Endothelial cell of umbilical vein (primary cell): Measurements from ENCODE around the gene NKD2. TPM values are rescaled to one million over a fixed set of nuclear protein-coding genes. Genes with fewer than 3 reads are reported as not detected.

ENCODE experiments used
- BruUV-seq: library from RNA; stranded (reverse); fragments of 400-500 nt; replicated peaks from 2 replicates; lab custom pipeline; 2021; lab: Mats Ljungman, UMichigan
- CTCF ChIA-PET: fragments of 300-600, 350-600 bp; sonication (Branson Sonifier 250); formaldehyde crosslinking; loops from one replicate; lab custom pipeline; 2021; ENCODE audit warnings: antibody characterized with exemption, inconsistent platforms; lab: Charles Lee
- POLR2A ChIA-PET: fragments of 300-600, 350-600 bp; sonication (Branson Sonifier 250); formaldehyde crosslinking; loops from one replicate; lab custom pipeline; 2021; ENCODE audit warnings: antibody characterized with exemption, inconsistent platforms; lab: Charles Lee
- DNase-seq: peaks from one replicate; pipeline ENCODE4 v3.0.0-alpha.2; 2011; ENCODE audit warnings: low read depth, low spot score
- FAIRE-seq: peaks from 2 replicates; lab custom pipeline; 2011; peaks lifted over from hg19 to GRCh38; lab: Jason Lieb, UNC
- H2AFZ ChIP-seq: 2 replicates; pipeline ENCODE4 v1.6.0; 2012; ENCODE audit warnings: low read depth, low read length, control low read depth, inconsistent platforms
- H3K27ac ChIP-seq: 2 replicates; pipeline ENCODE4 v1.5.1; 2011; ENCODE audit warnings: low read depth, mild to moderate bottlenecking, control low read depth, low read length, moderate library complexity; ENCODE audit not compliant: insufficient read depth
- H3K27me3 ChIP-seq, 2 experiments: 2 replicates each; pipeline versions ENCODE4 v1.6.0 to v1.6.1; 2011; ENCODE audit warnings: low read length in 2 of 2, mixed read lengths in 1 of 2; ENCODE audit not compliant: control insufficient read depth in 2 of 2, insufficient read depth in 2 of 2
- H3K36me3 ChIP-seq, 2 experiments: 2 replicates in 1 of 2; 3 replicates in 1 of 2; pipeline ENCODE4 v1.5.1; 2011; ENCODE audit warnings: low read length in 2 of 2, mild to moderate bottlenecking in 1 of 2, moderate library complexity in 1 of 2; ENCODE audit not compliant: control insufficient read depth in 2 of 2, insufficient read depth in 2 of 2; ENCODE audit errors: extremely low read depth in 1 of 2
- H3K4me1 ChIP-seq: 3 replicates; pipeline ENCODE4 v1.5.1; 2011; ENCODE audit warnings: mild to moderate bottlenecking, low read length; ENCODE audit not compliant: control insufficient read depth, insufficient read depth; ENCODE audit errors: extremely low read depth
- H3K4me2 ChIP-seq: 2 replicates; pipeline ENCODE4 v1.6.1; 2011; ENCODE audit warnings: low read length, control low read depth, mixed read lengths; ENCODE audit not compliant: insufficient read depth
- H3K4me3 ChIP-seq, 3 experiments: fragments of 200-600 bp in 1 of 3; sonication (generic), shearing (Covaris generic) in 1 of 3; replicated peaks in 1 of 3; 2 replicates each; pipeline ENCODE4 v1.5.1; 2011 to 2016; ENCODE audit warnings: control low read depth in 3 of 3, low read length in 3 of 3, mild to moderate bottlenecking in 2 of 3, inconsistent platforms in 1 of 3, low read depth in 1 of 3, moderate library complexity in 1 of 3; ENCODE audit not compliant: insufficient read depth in 1 of 3
- H3K79me2 ChIP-seq: 2 replicates; pipeline ENCODE4 v1.6.0; 2012; ENCODE audit warnings: low read length, inconsistent platforms; ENCODE audit not compliant: control insufficient read depth, insufficient read depth
- H3K9ac ChIP-seq: replicated peaks from 2 replicates; pipeline ENCODE3; 2011; ENCODE audit warnings: low read length, control low read depth; ENCODE audit not compliant: insufficient read depth; ENCODE audit errors: extremely low read depth
- H3K9me1 ChIP-seq: replicated peaks from 3 replicates; pipeline ENCODE4 v1.6.0; 2011; ENCODE audit warnings: mild to moderate bottlenecking, low read length; ENCODE audit not compliant: control insufficient read depth, insufficient read depth; ENCODE audit errors: extremely low read depth
- H3K9me3 ChIP-seq: replicated peaks from 2 replicates; pipeline ENCODE4 v1.5.1; 2012; ENCODE audit warnings: low read length, inconsistent platforms; ENCODE audit not compliant: control insufficient read depth, insufficient read depth
- H4K20me1 ChIP-seq: replicated peaks from 2 replicates; pipeline ENCODE3; 2011; ENCODE audit warnings: mild to moderate bottlenecking, low read length; ENCODE audit not compliant: control insufficient read depth, insufficient read depth; ENCODE audit errors: extremely low read depth
- EZH2 ChIP-seq: IDR thresholded peaks from 2 replicates; pipeline ENCODE4 v1.6.1; 2012; ENCODE audit warnings: borderline replicate concordance, low read depth, mild to moderate bottlenecking, moderate library complexity, low read length, inconsistent platforms; ENCODE audit not compliant: severe bottlenecking
- FOS ChIP-seq: IDR thresholded peaks from 2 replicates; pipeline ENCODE4 v1.6.1; 2011; ENCODE audit warnings: mild to moderate bottlenecking, low read length, moderate library complexity, borderline replicate concordance; ENCODE audit not compliant: insufficient read depth
- GATA2 ChIP-seq: IDR thresholded peaks from 2 replicates; pipeline ENCODE4 v1.7.0; 2011; ENCODE audit warnings: low read depth, mild to moderate bottlenecking, moderate library complexity, mixed read lengths, low read length; ENCODE audit not compliant: insufficient read length, insufficient read depth
- JUN ChIP-seq: IDR thresholded peaks from 2 replicates; pipeline ENCODE4 v1.6.1; 2011; ENCODE audit warnings: borderline replicate concordance, low read depth; ENCODE audit not compliant: insufficient read length, insufficient read depth
- MYC ChIP-seq: IDR thresholded peaks from one replicate; pipeline ENCODE4 v1.6.1; 2011; ENCODE audit warnings: mild to moderate bottlenecking, low read depth, low read length
- POLR2A ChIP-seq: IDR thresholded peaks from 2 replicates; pipeline ENCODE4 v1.6.1; 2012; ENCODE audit warnings: low read depth, mild to moderate bottlenecking, control low read depth, low read length
- POLR2AphosphoS5 ChIP-seq: IDR thresholded peaks from 2 replicates; pipeline ENCODE4 v1.6.1; 2012; ENCODE audit warnings: low read depth, mild to moderate bottlenecking, control low read depth, low read length, moderate library complexity; ENCODE audit not compliant: insufficient read depth
- dilution Hi-C: fragments of 300-500 bp; cut with MboI; formaldehyde crosslinking; loops from one replicate; pipeline ENCODE4 v1.15.0; 2019; ENCODE audit warnings: low sequenced_read_pairs; ENCODE audit not compliant: extremely low pct_ligation_motif_present
- intact Hi-C: fragments of 100-400 bp; cut with micrococcal nuclease; formaldehyde crosslinking; loops from one replicate; pipeline ENCODE4 v1.10.0; 2022
- polyA plus RNA-seq, 4 experiments: library from polyadenylated mRNA; depleted of rRNA in 3 of 4; stranded (reverse) in 3 of 4; unstranded in 1 of 4; fragments of >200 nt; gene quantifications; 2 replicates each; pipeline versions ENCODE4 v1.2.1 to v1.2.3, GENCODE V29; 2011 to 2012; ENCODE audit warnings: missing spikeins in 1 of 4
- total RNA-seq: library from RNA; stranded (reverse); gene quantifications from 2 replicates; pipeline ENCODE4 v1.2.3, GENCODE V29; 2021
- TF ChIP-seq, protein P1 (sequence below), 2 donors: IDR thresholded peaks; 1 replicate in 1 of 2; 2 replicates in 1 of 2; pipeline ENCODE4 v1.5.1; 2011; ENCODE audit warnings: low read length in 2 of 2, mild to moderate bottlenecking in 2 of 2, moderate library complexity in 2 of 2, control low read depth in 1 of 2, inconsistent platforms in 1 of 2, low read depth in 1 of 2; ENCODE audit not compliant: insufficient read depth in 1 of 2; ENCODE audit errors: extremely low read depth in 1 of 2
- TF ChIP-seq, protein P2 (sequence below): IDR thresholded peaks from 2 replicates; pipeline ENCODE4 v1.6.1; 2011; ENCODE audit not compliant: insufficient read depth, insufficient read length

NKD2 gene
- total and polyA plus RNA-seq, 2 donors (not counting 3 experiments of a cell fraction or from before 2014, with no cell fraction given): 0.08 TPM; not detected in 1

DNA sequence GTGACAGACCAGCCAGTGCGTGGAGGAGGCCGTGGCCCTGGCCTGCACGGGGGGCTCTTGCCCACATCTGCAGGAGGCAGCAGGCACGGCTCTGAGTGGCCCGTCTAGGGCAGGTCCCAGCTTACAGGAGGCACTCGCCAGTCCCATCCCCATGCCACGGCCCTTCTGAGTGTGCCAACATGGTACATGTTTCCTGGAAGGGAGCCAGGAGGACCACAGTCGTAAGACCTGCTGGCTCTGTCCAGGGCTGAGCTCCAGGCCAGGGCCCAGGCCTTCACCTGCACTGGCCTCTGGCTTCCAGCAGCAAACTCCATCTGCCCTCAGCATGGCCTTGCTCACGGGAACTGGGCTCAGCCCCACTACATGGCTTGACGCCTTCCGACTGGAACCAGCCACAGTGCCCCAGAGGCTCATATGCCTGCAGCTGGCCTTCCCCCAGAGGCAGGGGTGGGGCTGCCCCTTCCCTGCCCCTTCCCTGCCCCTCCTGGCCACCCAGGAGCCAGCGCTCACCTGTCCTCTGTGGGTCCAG, 3.8 kb downstream of the NKD2 start:
- H3K79me2 ChIP-seq: no peaks in the 10 kb centered on the region
- ChIA-PET POLR2A (no interaction called here), CTCF (interaction anchor here (1.1 kb wide), 1 partner anchor 10 kb away, joined by 4 read pairs; no protein-coding TSS in a partner anchor)
- H3K4me1 ChIP-seq: no peaks in the 10 kb centered on the region
- no TSS peak for BruUV-seq
- no peaks in the 10 kb centered on the region for H3K9me3 ChIP-seq
- H2AFZ ChIP-seq: no peak overlapping the region
- H3K9ac ChIP-seq: no peak overlapping the region
- FAIRE-seq (no peak), DNase-seq (no peak)
- no peaks in the 10 kb centered on the region for H3K9me1 ChIP-seq
- H3K4me3 ChIP-seq: no peak overlapping the region
- no peak overlapping the region for H3K4me2 ChIP-seq
- no peak overlapping the region for H3K27ac ChIP-seq
- intact Hi-C loops: no loop called here
- no peak for TF ChIP-seq FOS
- no peak for TF ChIP-seq MYC
- TF ChIP-seq POLR2AphosphoS5: no peak
- no peak for TF ChIP-seq GATA2
- no peak for TF ChIP-seq JUN
- TF ChIP-seq, protein P1, sequence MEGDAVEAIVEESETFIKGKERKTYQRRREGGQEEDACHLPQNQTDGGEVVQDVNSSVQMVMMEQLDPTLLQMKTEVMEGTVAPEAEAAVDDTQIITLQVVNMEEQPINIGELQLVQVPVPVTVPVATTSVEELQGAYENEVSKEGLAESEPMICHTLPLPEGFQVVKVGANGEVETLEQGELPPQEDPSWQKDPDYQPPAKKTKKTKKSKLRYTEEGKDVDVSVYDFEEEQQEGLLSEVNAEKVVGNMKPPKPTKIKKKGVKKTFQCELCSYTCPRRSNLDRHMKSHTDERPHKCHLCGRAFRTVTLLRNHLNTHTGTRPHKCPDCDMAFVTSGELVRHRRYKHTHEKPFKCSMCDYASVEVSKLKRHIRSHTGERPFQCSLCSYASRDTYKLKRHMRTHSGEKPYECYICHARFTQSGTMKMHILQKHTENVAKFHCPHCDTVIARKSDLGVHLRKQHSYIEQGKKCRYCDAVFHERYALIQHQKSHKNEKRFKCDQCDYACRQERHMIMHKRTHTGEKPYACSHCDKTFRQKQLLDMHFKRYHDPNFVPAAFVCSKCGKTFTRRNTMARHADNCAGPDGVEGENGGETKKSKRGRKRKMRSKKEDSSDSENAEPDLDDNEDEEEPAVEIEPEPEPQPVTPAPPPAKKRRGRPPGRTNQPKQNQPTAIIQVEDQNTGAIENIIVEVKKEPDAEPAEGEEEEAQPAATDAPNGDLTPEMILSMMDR (IDR thresholded peaks at IDR 0.05; ENCODE audit: extremely low read depth in 1 of 2, insufficient read depth in 1 of 2, low read depth in 1 of 2, low read length in 2 of 2): no peak
- TF ChIP-seq, protein P2, sequence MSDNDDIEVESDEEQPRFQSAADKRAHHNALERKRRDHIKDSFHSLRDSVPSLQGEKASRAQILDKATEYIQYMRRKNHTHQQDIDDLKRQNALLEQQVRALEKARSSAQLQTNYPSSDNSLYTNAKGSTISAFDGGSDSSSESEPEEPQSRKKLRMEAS: no peak
- TF ChIP-seq EZH2: no peak
- TF ChIP-seq POLR2A: no peak
- H4K20me1 ChIP-seq: no peaks in the 10 kb centered on the region
- H3K36me3 ChIP-seq: no peaks in the 10 kb centered on the region
- dilution Hi-C loops: no loop called here
- H3K27me3 ChIP-seq: peaks cover 19 to 20% of the 10 kb centered on the region in 2 experiments
